GM19468 (cell line): ENCODE measurements around the gene OSTF1.

Experiments used
- ATAC-seq: cut with Tn5 transposase; IDR thresholded peaks from one replicate; pipeline ENCODE4 v1.9.1; 2021; ENCODE audit warnings: mild to moderate bottlenecking, moderate library complexity, moderate number of reproducible peaks; ENCODE audit not compliant: unreplicated experiment; ENCODE audit errors: extremely low read depth

The OSTF1 gene

GRCh38 chr9:75083188-75083970 is 4.9 kb upstream of the OSTF1 start:
- no peak for ATAC-seq

GRCh38 chr9:75084081-75084672 is 4.1 kb upstream of the OSTF1 start:
- ATAC-seq: no peak

- no peak for ATAC-seq
These were observed 2.7 kb upstream of the OSTF1 start for GRCh38 chr9:75085640-75086039.

GRCh38 chr9:75086541-75087288 is 1.6 kb upstream of the OSTF1 start:
- no peak for ATAC-seq

GRCh38 chr9:75087289-75087823 is 958 bp upstream of the OSTF1 start:
- ATAC-seq: peak; percentile 21

GRCh38 chr9:75088646-75089372 is 495 bp downstream of the OSTF1 start:
- ATAC-seq: no peak

- ATAC-seq: no peak
These were observed 1.1 kb downstream of the OSTF1 start for GRCh38 chr9:75089373-75089766.

- ATAC-seq: no peak
These were observed 2.3 kb downstream of the OSTF1 start for GRCh38 chr9:75090579-75090978.

GRCh38 chr9:75092766-75093165 is 4.5 kb downstream of the OSTF1 start:
- no peak for ATAC-seq

- ATAC-seq: no peak
These were observed 8.5 kb downstream of the OSTF1 start for GRCh38 chr9:75096796-75097195.

GRCh38 chr9:75101004-75101588 is 12.8 kb downstream of the OSTF1 start:
- ATAC-seq: no peak

- ATAC-seq: no peak
These were observed 14.0 kb downstream of the OSTF1 start for GRCh38 chr9:75102177-75102790.

- ATAC-seq: no peak
These were observed 16.3 kb downstream of the OSTF1 start for GRCh38 chr9:75104607-75105006.

GRCh38 chr9:75105019-75105540 is 16.8 kb downstream of the OSTF1 start:
- no peak for ATAC-seq

GRCh38 chr9:75105841-75106240 is 17.5 kb downstream of the OSTF1 start:
- ATAC-seq: no peak

GRCh38 chr9:75106857-75107256 is 18.5 kb downstream of the OSTF1 start:
- no peak for ATAC-seq

GRCh38 chr9:75108571-75108970 is 20.3 kb downstream of the OSTF1 start:
- ATAC-seq: no peak

- no peak for ATAC-seq
These were observed 21.0 kb downstream of the OSTF1 start for GRCh38 chr9:75109210-75109839.
